Endodermal cell (in vitro differentiated cells): ENCODE measurements around the gene GMPS. TPM values are rescaled to one million over a fixed set of nuclear protein-coding genes. Genes with fewer than 3 reads are reported as not detected.

Source experiments
- DNase-seq: peaks from one replicate; pipeline ENCODE4 v3.0.0-alpha.2; 2017
- H3K27ac ChIP-seq: 2 replicates; pipeline ENCODE4 v1.5.1; 2013; ENCODE audit warnings: mild to moderate bottlenecking, low read depth, low read length, moderate library complexity
- H3K27me3 ChIP-seq: 2 replicates; pipeline ENCODE4 v1.6.1; 2013; ENCODE audit warnings: mild to moderate bottlenecking, low read length, moderate library complexity; ENCODE audit not compliant: insufficient read depth, control insufficient read depth, poor library complexity, severe bottlenecking
- H3K36me3 ChIP-seq: 2 replicates; pipeline ENCODE4 v1.7.0; 2013; ENCODE audit warnings: mild to moderate bottlenecking, low read length, moderate library complexity; ENCODE audit not compliant: control insufficient read depth, insufficient read depth
- H3K4me1 ChIP-seq: one replicate; pipeline ENCODE4 v1.7.0; 2013; ENCODE audit warnings: low read length; ENCODE audit not compliant: control insufficient read depth, insufficient read depth
- H3K4me3 ChIP-seq: 2 replicates; pipeline ENCODE4 v1.5.1; 2013; ENCODE audit warnings: mild to moderate bottlenecking, low read length, moderate library complexity
- H3K9ac ChIP-seq: 2 replicates; pipeline ENCODE4 v1.6.1; 2013; ENCODE audit warnings: mild to moderate bottlenecking, low read length, moderate library complexity; ENCODE audit not compliant: poor library complexity, severe bottlenecking; ENCODE audit errors: extremely low read depth
- H3K9me3 ChIP-seq: 2 replicates; pipeline ENCODE4 v1.6.1; 2013; ENCODE audit warnings: mild to moderate bottlenecking, low read length, moderate library complexity; ENCODE audit not compliant: control insufficient read depth
- H3K27ac Mint-ChIP-seq: 2 replicates; pipeline ENCODE4 v1.8.0; 2020; ENCODE audit warnings: mixed read lengths
- H3K27me3 Mint-ChIP-seq: 2 replicates; pipeline ENCODE4 v1.8.0; 2021; ENCODE audit warnings: mild to moderate bottlenecking, mixed read lengths; ENCODE audit not compliant: insufficient read depth
- H3K36me3 Mint-ChIP-seq: 2 replicates; pipeline ENCODE4 v1.8.0; 2020; ENCODE audit warnings: low read depth, mixed read lengths
- H3K4me1 Mint-ChIP-seq: 2 replicates; pipeline ENCODE4 v1.8.0; 2020; ENCODE audit warnings: mixed read lengths
- H3K4me3 Mint-ChIP-seq: 2 replicates; pipeline ENCODE4 v1.8.0; 2020; ENCODE audit warnings: mild to moderate bottlenecking, moderate library complexity, mixed read lengths
- H3K9me3 Mint-ChIP-seq: 2 replicates; pipeline ENCODE4 v1.8.0; 2020; ENCODE audit warnings: mild to moderate bottlenecking, mixed read lengths
- CTCF ChIP-seq: fragments of 200-600 bp; sonication (generic); conservative IDR thresholded peaks from 2 replicates; pipeline ENCODE4 v1.5.0; 2021; ENCODE audit warnings: antibody characterized with exemption, mild to moderate bottlenecking
- WGBS, 2 experiments: methylation state at CpG; one replicate each; pipeline versions ENCODE4 v1.1.5 to v1.1.7; 2013; ENCODE audit warnings: missing lambda C conversion rate in 2 of 2, mixed read lengths in 1 of 2; ENCODE audit not compliant: insufficient coverage in 1 of 2, insufficient read length in 1 of 2; 5-methylcytosine and 5-hydroxymethylcytosine counted together
- total RNA-seq, 2 donors: library from RNA; stranded (reverse); fragmentation: NEBNext Ultra II Directional in 1 of 2; extraction: Animal tissue kit (Norgen Biotek cat#: 25700) in 1 of 2; gene quantifications; 2 replicates in 1 of 2; 3 replicates in 1 of 2; pipeline ENCODE4 v1.2.1, GENCODE V29; 2021

The GMPS gene
- total RNA-seq, 2 donors from 2014 or later, result 112 to 138 TPM

GRCh38 chr3:155921486-155921885, 51.0 kb downstream of the GMPS start:
- no peaks in the 10 kb centered on the region for H3K27me3 Mint-ChIP-seq
- Histone ChIP-seq H3K9ac (no peak overlapping the region), H3K4me1 (no peaks in the 10 kb centered on the region), H3K9me3 (no peaks in the 10 kb centered on the region), H3K36me3 (peaks cover 60% of the 10 kb centered on the region), H3K27ac (no peak overlapping the region), H3K27me3 (no peaks in the 10 kb centered on the region), H3K4me3 (no peak overlapping the region)
- 94 to 95% methylated on average over 2 of the region's 2 CpGs for WGBS, 2 experiments
- peaks cover 3% of the 10 kb centered on the region for H3K4me1 Mint-ChIP-seq
- no peak overlapping the region for H3K27ac Mint-ChIP-seq
- TF ChIP-seq CTCF, result no peak
- H3K4me3 Mint-ChIP-seq, result no peak overlapping the region
- peaks cover 50% of the 10 kb centered on the region for H3K36me3 Mint-ChIP-seq
- H3K9me3 Mint-ChIP-seq, result no peaks in the 10 kb centered on the region
- DNase-seq, result no peak

DNA sequence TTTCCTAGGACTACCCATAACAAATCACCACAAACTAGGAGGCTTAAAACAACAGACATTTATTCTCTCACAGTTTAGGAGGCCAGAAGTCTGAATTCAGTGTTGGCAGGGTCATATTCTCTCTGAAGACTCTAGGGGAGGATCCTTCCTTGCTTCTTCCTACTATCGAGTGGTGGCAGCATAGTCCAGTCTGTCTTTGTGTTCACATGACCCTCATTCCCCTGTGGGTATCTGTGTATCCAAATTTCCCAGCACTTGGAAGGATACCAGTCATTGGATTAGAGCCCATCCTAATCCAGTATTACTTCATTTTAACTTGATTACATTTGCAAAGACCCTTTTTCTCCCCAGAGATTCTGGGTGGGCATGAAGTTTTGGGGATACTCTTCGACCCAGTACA, 63.8 kb downstream of the GMPS start:
- H3K4me3 ChIP-seq, result no peak overlapping the region
- peaks cover 52% of the 10 kb centered on the region for H3K36me3 Mint-ChIP-seq
- H3K27ac Mint-ChIP-seq, result no peak overlapping the region
- DNase-seq, result no peak
- no peaks in the 10 kb centered on the region for H3K27me3 ChIP-seq
- H3K27me3 Mint-ChIP-seq, result no peaks in the 10 kb centered on the region
- no peaks in the 10 kb centered on the region for H3K9me3 ChIP-seq
- no peaks in the 10 kb centered on the region for H3K4me1 Mint-ChIP-seq
- no peak overlapping the region for H3K9ac ChIP-seq
- TF ChIP-seq CTCF, result no peak
- no peaks in the 10 kb centered on the region for H3K4me1 ChIP-seq
- no peak overlapping the region for H3K27ac ChIP-seq
- H3K36me3 ChIP-seq, result peaks cover 62% of the 10 kb centered on the region
- H3K9me3 Mint-ChIP-seq, result no peaks in the 10 kb centered on the region
- 83 to 90% methylated on average over 1 of the region's 2 CpGs for WGBS, 2 experiments
- H3K4me3 Mint-ChIP-seq, result no peak overlapping the region

DNA sequence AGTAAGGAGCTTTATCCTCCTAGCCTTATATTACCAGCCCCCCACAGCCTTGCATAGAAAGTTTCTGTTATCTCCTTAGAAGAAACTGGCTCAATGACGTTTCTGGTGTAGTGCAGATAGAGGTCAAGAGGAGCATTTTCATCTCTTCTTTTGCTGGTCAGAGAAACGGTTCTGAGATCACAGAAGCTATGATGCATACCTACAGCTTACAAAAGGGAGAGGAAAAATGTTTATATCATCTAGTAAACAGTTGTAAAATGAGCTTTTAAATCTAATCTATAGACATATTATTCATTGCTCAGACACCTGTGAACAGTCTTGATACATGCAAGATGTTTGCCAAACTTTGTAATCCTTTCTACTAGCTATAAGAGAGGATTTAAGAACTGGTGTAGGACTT, 68.0 kb downstream of the GMPS start:
- Histone ChIP-seq H3K4me3 (no peak overlapping the region), H3K9ac (no peak overlapping the region), H3K27me3 (no peaks in the 10 kb centered on the region), H3K27ac (no peak overlapping the region), H3K9me3 (no peaks in the 10 kb centered on the region), H3K36me3 (peaks cover 63% of the 10 kb centered on the region), H3K4me1 (no peaks in the 10 kb centered on the region)
- Mint-ChIP-seq H3K27ac (no peak overlapping the region), H3K9me3 (peaks cover 2% of the 10 kb centered on the region), H3K36me3 (peaks cover 54% of the 10 kb centered on the region), H3K27me3 (no peaks in the 10 kb centered on the region), H3K4me3 (no peak overlapping the region), H3K4me1 (peaks cover 4% of the 10 kb centered on the region)
- TF ChIP-seq CTCF, result no peak
- 95% methylated on average over 2 of the region's 2 CpGs; no CpG with 5 or more reads in 1 of the 2 experiments for WGBS, 2 experiments
- DNase-seq, result no peak
